SK-N-SH treated with all-trans-retinoic acid at 6 μM for 48 hours (cell line): ENCODE measurements around the gene PWWP2B.

ENCODE experiments used
- ARNTL ChIP-seq: fragments of 450-650 bp; formaldehyde crosslinking; IDR thresholded peaks from 2 replicates; pipeline ENCODE4 v1.5.0; 2020; ENCODE audit warnings: low read depth, mild to moderate bottlenecking, moderate library complexity, borderline replicate concordance
- RARB ChIP-seq: fragments of 250-450 bp; sonication (Bioruptor Pico); IDR thresholded peaks from 2 replicates; pipeline ENCODE4 v1.8.0; 2021; ENCODE audit warnings: mild to moderate bottlenecking, moderate library complexity
- ZC3H10 ChIP-seq: fragments of 250-450 bp; sonication (Bioruptor Pico); IDR thresholded peaks from 2 replicates; pipeline ENCODE4 v1.5.1; 2021; ENCODE audit warnings: mild to moderate bottlenecking, moderate library complexity
- ZFP3 ChIP-seq: fragments of 250-450 bp; sonication (Bioruptor Pico); IDR thresholded peaks from 2 replicates; pipeline ENCODE4 v1.5.0; 2020; ENCODE audit warnings: mild to moderate bottlenecking, moderate library complexity
- TF ChIP-seq, protein P1 (sequence below): fragments of 250-450 bp; sonication (Bioruptor Pico); IDR thresholded peaks from 2 replicates; pipeline ENCODE4 v1.5.1; 2021; ENCODE audit warnings: mild to moderate bottlenecking, moderate library complexity

- TF ChIP-seq ZFP3 (CRISPR knock-in tag) (no peak), RARB (CRISPR knock-in tag) (no peak), ZC3H10 (CRISPR knock-in tag) (no peak), ARNTL (CRISPR knock-in tag) (no peak)
- TF ChIP-seq, protein P1, sequence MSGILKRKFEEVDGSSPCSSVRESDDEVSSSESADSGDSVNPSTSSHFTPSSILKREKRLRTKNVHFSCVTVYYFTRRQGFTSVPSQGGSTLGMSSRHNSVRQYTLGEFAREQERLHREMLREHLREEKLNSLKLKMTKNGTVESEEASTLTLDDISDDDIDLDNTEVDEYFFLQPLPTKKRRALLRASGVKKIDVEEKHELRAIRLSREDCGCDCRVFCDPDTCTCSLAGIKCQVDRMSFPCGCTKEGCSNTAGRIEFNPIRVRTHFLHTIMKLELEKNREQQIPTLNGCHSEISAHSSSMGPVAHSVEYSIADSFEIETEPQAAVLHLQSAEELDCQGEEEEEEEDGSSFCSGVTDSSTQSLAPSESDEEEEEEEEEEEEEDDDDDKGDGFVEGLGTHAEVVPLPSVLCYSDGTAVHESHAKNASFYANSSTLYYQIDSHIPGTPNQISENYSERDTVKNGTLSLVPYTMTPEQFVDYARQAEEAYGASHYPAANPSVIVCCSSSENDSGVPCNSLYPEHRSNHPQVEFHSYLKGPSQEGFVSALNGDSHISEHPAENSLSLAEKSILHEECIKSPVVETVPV (CRISPR knock-in tag): no peak
Observed at GRCh38 chr10:132450825-132451505, 54.0 kb downstream of the PWWP2B start.
